ENCODE data around the gene HIGD1A.

Gene HIGD1A

GRCh38 chr3:42758126-42758525 lies 46.2 kb downstream of the HIGD1A start:
- DNase-seq: no peak

GRCh38 chr3:42756681-42757213 lies 47.5 kb downstream of the HIGD1A start:
- no peak for DNase-seq

- DNase-seq: peak in 14 of 51 donors; percentile 22 to 45 (median 36)
Measured at GRCh38 chr3:42755681-42756578, 48.4 kb downstream of the HIGD1A start.

- DNase-seq: no peak
Measured at GRCh38 chr3:42753757-42754156, 50.5 kb downstream of the HIGD1A start.

- no peak for DNase-seq
Measured at GRCh38 chr3:42752961-42753360, 51.3 kb downstream of the HIGD1A start.

- no peak for DNase-seq
Measured at GRCh38 chr3:42752441-42752840, 51.8 kb downstream of the HIGD1A start.

- DNase-seq: no peak
Measured at GRCh38 chr3:42751609-42752008, 52.7 kb downstream of the HIGD1A start.

- DNase-seq: no peak
Measured at GRCh38 chr3:42750834-42751233, 53.5 kb downstream of the HIGD1A start.

- peak in 23 of 51 donors; percentile 13 to 67 (median 39) for DNase-seq
Measured at GRCh38 chr3:42749753-42750231, 54.5 kb downstream of the HIGD1A start.

GRCh38 chr3:42749025-42749752 lies 55.1 kb downstream of the HIGD1A start:
- no peak for DNase-seq

GRCh38 chr3:42747581-42747980 lies 56.7 kb downstream of the HIGD1A start:
- DNase-seq: no peak

GRCh38 chr3:42746455-42747450 lies 57.5 kb downstream of the HIGD1A start:
- DNase-seq: peak in 16 of 51 donors; percentile 17 to 72 (median 38)

- no peak for DNase-seq
Measured at GRCh38 chr3:42745776-42746454, 58.4 kb downstream of the HIGD1A start.

- DNase-seq: no peak
Measured at GRCh38 chr3:42745291-42745745, 59.0 kb downstream of the HIGD1A start.

GRCh38 chr3:42743204-42743995 lies 60.9 kb downstream of the HIGD1A start:
- no peak for DNase-seq

- no peak for DNase-seq
Measured at GRCh38 chr3:42742688-42743087, 61.6 kb downstream of the HIGD1A start.

GRCh38 chr3:42742259-42742658 lies 62.0 kb downstream of the HIGD1A start:
- DNase-seq: no peak

- DNase-seq: no peak
Measured at GRCh38 chr3:42741796-42742195, 62.5 kb downstream of the HIGD1A start.
